RWPE2 (cell line): ENCODE data around the gene SPTBN5.

Experiments
- ATAC-seq: fragments of 200-7000 bp; cut with Tn5 transposase; 3 replicates; pipeline ENCODE4 v1.9.1; 2021; ENCODE audit warnings: low read depth
- DNase-seq: peaks from one replicate; pipeline ENCODE4 v3.0.0-alpha.2; 2020; ENCODE audit warnings: low spot score
- H3K27ac ChIP-seq: fragments of 450-650 bp; 2 replicates; pipeline ENCODE4 v1.5.1; 2017; ENCODE audit warnings: mild to moderate bottlenecking; ENCODE audit not compliant: poor library complexity, severe bottlenecking
- H3K27me3 ChIP-seq: fragments of 250-450 bp; sonication (Bioruptor Pico); 2 replicates; pipeline ENCODE4 v1.5.1; 2021; ENCODE audit warnings: mild to moderate bottlenecking, moderate library complexity; ENCODE audit not compliant: insufficient read depth, poor library complexity, severe bottlenecking
- H3K36me3 ChIP-seq: fragments of 250-450 bp; sonication (Bioruptor Pico); 2 replicates; pipeline ENCODE4 v1.5.1; 2020; ENCODE audit warnings: low read depth, mild to moderate bottlenecking, moderate library complexity
- H3K4me1 ChIP-seq: fragments of 250-450 bp; sonication (Bioruptor Pico); 2 replicates; pipeline ENCODE4 v1.5.1; 2021; ENCODE audit warnings: mild to moderate bottlenecking, moderate library complexity; ENCODE audit not compliant: insufficient read depth, poor library complexity, severe bottlenecking
- H3K4me3 ChIP-seq: fragments of 250-450 bp; sonication (Bioruptor Pico); 2 replicates; pipeline ENCODE4 v1.5.1; 2021; ENCODE audit warnings: mild to moderate bottlenecking, moderate library complexity; ENCODE audit not compliant: severe bottlenecking
- H3K9me3 ChIP-seq: fragments of 250-450 bp; sonication (Bioruptor Pico); 2 replicates; pipeline ENCODE4 v1.5.1; 2021; ENCODE audit warnings: mild to moderate bottlenecking, moderate library complexity; ENCODE audit not compliant: severe bottlenecking
- TF ChIP-seq, protein P1 (sequence below): fragments of 450-650 bp; IDR thresholded peaks from one replicate; pipeline ENCODE4 v1.5.1; 2017; ENCODE audit warnings: mild to moderate bottlenecking, moderate library complexity; ENCODE audit not compliant: poor library complexity, severe bottlenecking

The SPTBN5 gene

DNA sequence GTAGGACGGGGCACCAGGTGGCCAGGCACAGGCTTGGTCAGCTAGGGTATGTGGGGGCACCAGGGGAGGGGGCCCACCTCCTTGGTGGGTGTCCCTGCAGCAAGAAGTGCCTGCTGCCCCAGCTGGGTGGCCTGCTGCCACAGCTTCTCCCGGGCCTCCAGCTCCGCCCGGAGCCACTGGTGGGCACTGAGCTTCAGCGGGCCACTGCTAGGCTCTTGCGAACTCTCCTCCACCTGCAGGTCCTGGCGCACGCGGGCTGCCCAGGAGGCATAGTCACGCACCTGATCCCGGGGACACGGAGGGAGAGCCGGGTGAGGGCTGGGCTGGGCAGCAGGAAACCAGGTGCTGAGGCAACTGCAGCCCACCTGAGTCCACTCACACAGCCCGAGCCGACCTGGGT lies 25.5 kb downstream of the SPTBN5 start:
- no peak for ATAC-seq
- TF ChIP-seq, protein P1, sequence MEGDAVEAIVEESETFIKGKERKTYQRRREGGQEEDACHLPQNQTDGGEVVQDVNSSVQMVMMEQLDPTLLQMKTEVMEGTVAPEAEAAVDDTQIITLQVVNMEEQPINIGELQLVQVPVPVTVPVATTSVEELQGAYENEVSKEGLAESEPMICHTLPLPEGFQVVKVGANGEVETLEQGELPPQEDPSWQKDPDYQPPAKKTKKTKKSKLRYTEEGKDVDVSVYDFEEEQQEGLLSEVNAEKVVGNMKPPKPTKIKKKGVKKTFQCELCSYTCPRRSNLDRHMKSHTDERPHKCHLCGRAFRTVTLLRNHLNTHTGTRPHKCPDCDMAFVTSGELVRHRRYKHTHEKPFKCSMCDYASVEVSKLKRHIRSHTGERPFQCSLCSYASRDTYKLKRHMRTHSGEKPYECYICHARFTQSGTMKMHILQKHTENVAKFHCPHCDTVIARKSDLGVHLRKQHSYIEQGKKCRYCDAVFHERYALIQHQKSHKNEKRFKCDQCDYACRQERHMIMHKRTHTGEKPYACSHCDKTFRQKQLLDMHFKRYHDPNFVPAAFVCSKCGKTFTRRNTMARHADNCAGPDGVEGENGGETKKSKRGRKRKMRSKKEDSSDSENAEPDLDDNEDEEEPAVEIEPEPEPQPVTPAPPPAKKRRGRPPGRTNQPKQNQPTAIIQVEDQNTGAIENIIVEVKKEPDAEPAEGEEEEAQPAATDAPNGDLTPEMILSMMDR = no peak
- Histone ChIP-seq H3K4me3 (no peak overlapping the region), H3K27ac (no peak overlapping the region), H3K27me3 (no peaks in the 10 kb centered on the region), H3K9me3 (no peaks in the 10 kb centered on the region), H3K36me3 (no peaks in the 10 kb centered on the region), H3K4me1 (peaks cover 5% of the 10 kb centered on the region)
- no peak for DNase-seq

DNA sequence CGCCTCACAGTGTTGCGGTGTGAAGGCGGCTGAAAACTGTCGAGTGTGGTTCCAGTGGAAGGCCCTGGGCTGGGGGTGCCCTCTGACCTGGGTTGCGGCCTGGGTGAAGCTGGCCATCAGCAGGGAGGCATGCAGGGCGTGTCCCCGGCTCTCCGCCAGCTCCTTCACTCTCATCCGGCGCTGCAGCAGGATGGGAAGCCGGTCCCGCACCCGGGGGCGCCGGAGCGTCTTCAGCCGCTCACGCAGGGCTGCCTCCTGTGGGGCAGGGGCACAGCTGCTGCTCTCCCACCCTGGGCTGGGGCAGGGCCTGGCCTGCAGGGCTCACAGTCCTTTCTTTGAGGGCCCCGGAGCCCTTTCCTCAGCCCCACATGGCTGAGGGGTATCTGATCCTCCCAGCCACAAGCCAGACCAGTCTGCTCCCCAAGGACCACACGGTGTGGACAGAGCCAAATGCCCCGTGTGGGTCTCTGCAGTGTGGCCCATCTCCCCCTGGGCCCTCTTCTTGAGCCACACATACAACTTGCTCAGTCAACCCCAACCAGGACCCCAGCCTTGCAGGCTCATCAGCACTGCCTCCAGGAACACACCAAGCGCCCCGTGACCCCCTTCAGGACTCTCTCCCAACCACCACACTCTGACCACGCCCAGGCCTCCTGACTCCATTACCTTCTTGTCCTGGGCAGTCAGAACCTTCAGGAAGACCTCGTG lies 26.8 kb downstream of the SPTBN5 start:
- Histone ChIP-seq H3K27me3 (no peaks in the 10 kb centered on the region), H3K4me3 (no peak overlapping the region), H3K36me3 (no peaks in the 10 kb centered on the region), H3K4me1 (peaks cover 5% of the 10 kb centered on the region), H3K9me3 (no peaks in the 10 kb centered on the region), H3K27ac (no peak overlapping the region)
- DNase-seq (no peak), ATAC-seq (no peak)
- TF ChIP-seq, protein P1 = no peak

DNA sequence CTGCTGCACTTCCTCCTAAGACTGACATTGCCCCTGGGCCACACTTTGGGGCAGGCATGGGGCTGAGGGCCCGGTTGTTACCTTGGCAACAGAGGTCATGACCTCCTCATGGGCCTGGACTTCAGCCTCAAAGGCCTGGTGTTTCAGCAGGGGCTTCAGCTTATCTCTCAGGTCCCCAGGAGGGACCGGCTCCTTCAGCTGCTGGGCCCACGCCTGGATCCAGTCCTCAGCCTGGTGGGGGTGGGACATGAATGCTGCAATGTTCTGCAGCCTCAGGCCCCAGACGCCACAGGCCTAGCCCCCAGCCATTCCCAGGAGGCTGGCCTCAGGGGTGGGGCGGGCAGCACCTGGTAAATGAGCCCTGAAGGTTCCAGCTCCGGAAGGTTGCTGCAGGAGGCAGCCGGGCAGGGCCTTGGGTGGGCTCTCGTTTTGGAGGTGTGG lies 27.6 kb downstream of the SPTBN5 start:
- no peak for DNase-seq
- H3K4me1 ChIP-seq = peaks cover 5% of the 10 kb centered on the region
- TF ChIP-seq, protein P1 = no peak

DNA sequence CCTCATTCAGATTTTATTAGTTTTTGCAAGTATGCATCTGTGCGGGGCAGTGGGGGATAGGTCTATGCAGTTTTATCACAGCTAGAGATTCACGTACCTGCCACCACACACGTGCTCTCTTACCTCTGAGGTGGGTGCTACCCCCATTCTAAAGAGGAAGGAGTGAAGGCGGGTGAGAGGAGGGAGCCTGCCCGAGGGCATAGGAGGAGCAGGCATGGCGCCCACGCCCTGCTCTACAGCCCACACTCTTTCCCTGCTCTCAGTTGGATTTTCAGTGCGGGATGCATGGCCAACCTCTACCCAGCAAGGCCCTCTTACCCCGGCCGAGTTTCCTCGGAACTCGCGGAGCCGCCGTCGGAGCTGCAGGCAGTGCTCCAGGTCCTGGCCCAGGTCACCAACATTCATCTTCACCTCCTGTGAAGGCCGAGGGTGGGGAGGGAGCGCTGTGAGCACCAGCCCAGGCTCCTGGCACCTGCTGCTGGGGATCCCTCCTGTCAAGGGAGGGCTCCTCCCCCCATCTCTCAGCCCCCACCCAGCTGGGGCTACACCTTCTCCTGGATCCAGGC lies 28.3 kb downstream of the SPTBN5 start:
- Histone ChIP-seq H3K4me1 (no peaks in the 10 kb centered on the region), H3K27me3 (no peaks in the 10 kb centered on the region), H3K27ac (no peak overlapping the region)

More for the DNA sequence above, 27.6 kb downstream of the SPTBN5 start:
- Histone ChIP-seq H3K4me3 (no peak overlapping the region), H3K9me3 (no peaks in the 10 kb centered on the region), H3K36me3 (no peaks in the 10 kb centered on the region), H3K27ac (no peak overlapping the region), H3K27me3 (no peaks in the 10 kb centered on the region)
- ATAC-seq = no peak

More for the DNA sequence above, 28.3 kb downstream of the SPTBN5 start:
- H3K36me3 ChIP-seq = no peaks in the 10 kb centered on the region
- H3K9me3 ChIP-seq = no peaks in the 10 kb centered on the region
- H3K4me3 ChIP-seq = no peak overlapping the region
- TF ChIP-seq, protein P1 = no peak
- ATAC-seq (no peak), DNase-seq (no peak)
